IMR-90 (cell line): ENCODE measurements around the gene POFUT2. TPM values are rescaled to one million over a fixed set of nuclear protein-coding genes. Genes with fewer than 3 reads are reported as not detected.

ENCODE experiments used
- polyA plus RNA-seq, 3 experiments: library from polyadenylated mRNA; depleted of rRNA; stranded (reverse); fragments of >200 nt; gene quantifications; 2 replicates each; pipeline ENCODE4 v1.2.3, GENCODE V29; 2012; ENCODE audit warnings: low replicate concordance in 1 of 3
- total RNA-seq: library from RNA; depleted of rRNA; stranded (reverse); fragments of >200 nt; gene quantifications from 2 replicates; pipeline ENCODE4 v1.2.3, GENCODE V29; 2012
- TF ChIP-seq, protein P1 (sequence below): fragments of 150-350 bp; IDR thresholded peaks from 2 replicates; pipeline ENCODE4 v1.6.1; 2017; ENCODE audit warnings: mild to moderate bottlenecking, antibody characterized with exemption, low read length, low read depth

POFUT2 gene
- total and polyA plus RNA-seq, 2 of the 4 experiments (the other 2 are of a cell fraction) = 18.8 to 59.3 TPM

DNA sequence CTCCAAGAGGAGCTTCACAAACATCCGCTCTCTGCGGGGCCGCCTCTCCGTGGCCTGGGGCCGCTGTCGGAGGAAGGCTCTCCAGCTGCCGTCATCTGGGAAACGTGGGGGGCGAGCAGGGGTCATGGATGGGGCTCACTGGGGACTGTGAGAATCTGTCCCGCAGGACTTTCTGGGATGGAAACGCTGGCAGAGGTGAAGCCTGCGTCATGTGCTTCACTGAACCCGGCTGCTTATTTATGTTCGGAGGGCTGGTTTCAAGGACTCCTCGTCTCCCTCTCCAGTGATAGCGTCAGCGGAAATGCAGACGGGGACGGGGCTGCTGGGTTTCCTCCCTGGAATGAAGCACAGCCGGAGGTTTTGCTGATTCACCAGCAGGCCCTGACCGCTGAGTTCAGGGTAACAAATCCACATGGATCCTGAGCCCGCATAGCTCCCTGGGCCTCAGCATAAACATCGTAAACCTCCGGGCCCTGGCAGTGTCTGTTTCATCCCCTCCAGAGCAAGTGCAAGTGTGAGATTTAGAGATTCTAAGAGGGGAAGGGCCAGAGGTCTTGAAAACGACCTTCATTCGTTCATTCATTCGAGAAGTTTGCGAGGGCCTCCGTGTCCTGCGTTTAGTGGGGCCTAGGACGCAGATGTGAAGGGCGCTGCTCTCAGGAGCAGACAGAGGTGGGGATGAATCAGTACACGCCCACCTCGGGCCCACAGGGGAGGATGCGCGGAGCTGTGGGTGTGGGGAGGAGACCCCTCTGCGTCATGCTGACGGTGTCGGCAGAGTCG, 7.0 kb upstream of the POFUT2 start (continued):
- TF ChIP-seq, protein P1, sequence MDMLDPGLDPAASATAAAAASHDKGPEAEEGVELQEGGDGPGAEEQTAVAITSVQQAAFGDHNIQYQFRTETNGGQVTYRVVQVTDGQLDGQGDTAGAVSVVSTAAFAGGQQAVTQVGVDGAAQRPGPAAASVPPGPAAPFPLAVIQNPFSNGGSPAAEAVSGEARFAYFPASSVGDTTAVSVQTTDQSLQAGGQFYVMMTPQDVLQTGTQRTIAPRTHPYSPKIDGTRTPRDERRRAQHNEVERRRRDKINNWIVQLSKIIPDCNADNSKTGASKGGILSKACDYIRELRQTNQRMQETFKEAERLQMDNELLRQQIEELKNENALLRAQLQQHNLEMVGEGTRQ = peak; percentile 70
